ENCODE results near the gene DPP7. TPM values are rescaled to one million over a fixed set of nuclear protein-coding genes. Genes with fewer than 3 reads are reported as not detected.

Gene DPP7
- total and polyA plus RNA-seq, 2 of the 8 experiments (the other 6 are each of a cell fraction or from before 2014, with no cell fraction given), result 21.2 to 26.8 TPM

- H3K18ac ChIP-seq (ENCODE audit: extremely low read depth, low read length), result no peak overlapping the region
- H4K5ac ChIP-seq (ENCODE audit: insufficient read length, low read depth, low read length), result no peak overlapping the region
- H4K20me1 ChIP-seq (replicated peaks in 1 of 2; ENCODE audit: control insufficient read depth in 1 of 2, insufficient read depth in 2 of 2, low read length in 2 of 2), result no peaks in the 10 kb centered on the region
- no peak overlapping the region for H2BK12ac ChIP-seq (ENCODE audit: low read depth, low read length)
- H3K4me1 ChIP-seq (replicated peaks in 1 of 4; ENCODE audit: control insufficient read depth in 3 of 4, insufficient read depth in 4 of 4, low read length in 3 of 4), result peaks cover 0 to 3% (median 0%) of the 10 kb centered on the region in 4 experiments; a peak in 1 of 7 replicates
- ChIA-PET POLR2A (ENCODE audit: partially characterized antibody) (interaction anchor here (0.6 to 1.2 kb wide), 2 partner anchors 18 to 20 kb away, joined by 3 to 4 read pairs; no protein-coding TSS in a partner anchor), CTCF (ENCODE audit: partially characterized antibody) (interaction anchor here (0.7 to 1.4 kb wide), 3 partner anchors 12 to 178 kb away, joined by 3 to 6 read pairs (median 3); no protein-coding TSS in a partner anchor)
- H3K9me3 ChIP-seq (ENCODE audit: insufficient read depth in 2 of 2, low read depth in 1 of 2, low read length in 1 of 2), result no peaks in the 10 kb centered on the region
- no peak overlapping the region for H2AK5ac ChIP-seq (ENCODE audit: low read depth, low read length)
- H2BK120ac ChIP-seq (replicated peaks; ENCODE audit: low read depth, low read length), result no peak overlapping the region
- no peak overlapping the region for H3K4me3 ChIP-seq (ENCODE audit: extremely low read depth in 1 of 4, insufficient read depth in 2 of 4, low read depth in 3 of 4, low read length in 4 of 4)
- no peak overlapping the region for H4K91ac ChIP-seq (replicated peaks; ENCODE audit: insufficient read length, low read length)
- H3K79me2 ChIP-seq (ENCODE audit: control insufficient read depth in 1 of 2, insufficient read depth in 2 of 2, low read length in 2 of 2), result no peaks in the 10 kb centered on the region
- no peak overlapping the region for H3K27ac ChIP-seq (ENCODE audit: low read depth, low read length)
- no peak overlapping the region for H3K23ac ChIP-seq (ENCODE audit: insufficient read length)
- H3K4me2 ChIP-seq (ENCODE audit: insufficient read depth in 1 of 2, low read depth in 2 of 2, low read length in 2 of 2), result no peak overlapping the region
- no peak overlapping the region for H3K14ac ChIP-seq (ENCODE audit: insufficient read length)
- 90% methylated on average over 29 of the region's 29 CpGs; no CpG with 5 or more reads in 1 of the 2 experiments for WGBS, 2 experiments (ENCODE audit: extremely low coverage in 1 of 2, insufficient coverage in 1 of 2, insufficient read length in 1 of 2, insufficient replicate concordance in 2 of 2, low coverage in 1 of 2, low lambda C conversion rate in 2 of 2, missing lambda C conversion rate in 1 of 2)
- no peak overlapping the region for H2BK15ac ChIP-seq (ENCODE audit: low read length)
- no peak overlapping the region; the same call in 1 of the 2 replicates for H4K8ac ChIP-seq (ENCODE audit: extremely low read depth, insufficient read depth, low read length)
- no peak overlapping the region for H3K4ac ChIP-seq (replicated peaks; ENCODE audit: insufficient read length, low read depth, low read length)
- no peak overlapping the region for H2AFZ ChIP-seq (ENCODE audit: low read length)
- DNase-seq (ENCODE audit: low read depth in 1 of 2, low spot score in 2 of 2) (no peak), FAIRE-seq (no peak)
- H3K56ac ChIP-seq (replicated peaks; ENCODE audit: insufficient read length, low read depth, low read length), result no peak overlapping the region
- H3K27me3 ChIP-seq (replicated peaks in 1 of 4; ENCODE audit: control insufficient read depth in 3 of 4, extremely low read depth in 1 of 4, insufficient read depth in 3 of 4, low read length in 3 of 4), result peaks cover 3 to 12% (median 7%) of the 10 kb centered on the region in 4 experiments; a peak in 6 of 7 replicates
- H3K79me1 ChIP-seq (ENCODE audit: low read depth, low read length), result no peaks in the 10 kb centered on the region; the same call in 1 of the 2 replicates
- H3K23me2 ChIP-seq (ENCODE audit: low read depth, low read length), result no peaks in the 10 kb centered on the region; the same call in 1 of the 2 replicates
- H2BK20ac ChIP-seq (ENCODE audit: low read length), result no peak overlapping the region
- no peak overlapping the region for H2BK5ac ChIP-seq (ENCODE audit: low read depth, low read length)
- no peak overlapping the region for H3K9ac ChIP-seq (replicated peaks in 1 of 4; ENCODE audit: extremely low read depth in 1 of 4, low read depth in 3 of 4, low read length in 3 of 4)
- H3K36me3 ChIP-seq (ENCODE audit: control insufficient read depth in 2 of 4, insufficient read depth in 4 of 4, low read length in 3 of 4), result peaks cover 2 to 7% (median 4%) of the 10 kb centered on the region in 4 experiments; a peak in 6 of 8 replicates
- no peak for TF ChIP-seq USF2 (IDR thresholded peaks at IDR 0.05; ENCODE audit: low read length)
These were observed 5.8 kb downstream of the DPP7 start for GRCh38 chr9:137108608-137109249.
